ENCODE data around the gene YES1. TPM values are rescaled to one million over a fixed set of nuclear protein-coding genes. Genes with fewer than 3 reads are reported as not detected.

YES1 gene
- total RNA-seq, 2 donors from 2014 or later, result 15.3 to 22.5 TPM

GRCh38 chr18:723541-724080 lies 88.4 kb downstream of the YES1 start:
- H3K27ac Mint-ChIP-seq, result peak overlapping the region; percentile 31
- H3K9me3 Mint-ChIP-seq, result no peaks in the 10 kb centered on the region
- DNase-seq (no peak), ATAC-seq (replicated peaks in 1 of 2) (no peak)
- H3K4me1 Mint-ChIP-seq (ENCODE audit: low read depth), result peaks cover 8% of the 10 kb centered on the region
- H3K27me3 Mint-ChIP-seq (ENCODE audit: low read depth), result no peaks in the 10 kb centered on the region
- no peak overlapping the region for H3K4me3 Mint-ChIP-seq
- H3K36me3 Mint-ChIP-seq (ENCODE audit: insufficient read depth in 2 of 2), result peaks cover 2% of the 10 kb centered on the region in 2 donors

GRCh38 chr18:717003-717402 lies 95.0 kb downstream of the YES1 start:
- no peaks in the 10 kb centered on the region for H3K27me3 Mint-ChIP-seq (ENCODE audit: low read depth)
- DNase-seq (no peak), ATAC-seq (replicated peaks in 1 of 2) (no peak)
- peak overlapping the region; percentile 88 for H3K27ac Mint-ChIP-seq
- H3K4me3 Mint-ChIP-seq, result no peak overlapping the region
- no peaks in the 10 kb centered on the region for H3K36me3 Mint-ChIP-seq (ENCODE audit: insufficient read depth in 2 of 2)
- peaks cover 13% of the 10 kb centered on the region for H3K4me1 Mint-ChIP-seq (ENCODE audit: low read depth)
- peaks cover 0 to 2% of the 10 kb centered on the region in 2 donors for H3K9me3 Mint-ChIP-seq

- peaks cover 24% of the 10 kb centered on the region for H3K4me1 Mint-ChIP-seq (ENCODE audit: low read depth)
- H3K9me3 Mint-ChIP-seq, result peaks cover 0 to 2% of the 10 kb centered on the region in 2 donors
- DNase-seq (no peak), ATAC-seq (replicated peaks in 1 of 2) (peak in 1 of 2 donors; percentile 22)
- peaks cover 5 to 6% of the 10 kb centered on the region in 2 donors for H3K36me3 Mint-ChIP-seq (ENCODE audit: insufficient read depth in 2 of 2)
- H3K27ac Mint-ChIP-seq, result peak overlapping the region; percentile 88
- H3K27me3 Mint-ChIP-seq (ENCODE audit: low read depth), result no peaks in the 10 kb centered on the region
- H3K4me3 Mint-ChIP-seq, result peak overlapping the region in 1 of 2 donors; percentile 52
These were observed 96.4 kb downstream of the YES1 start for GRCh38 chr18:715626-716025.

GRCh38 chr18:713135-713490 lies 98.9 kb downstream of the YES1 start:
- Mint-ChIP-seq H3K27me3 (ENCODE audit: low read depth) (no peaks in the 10 kb centered on the region), H3K4me3 (peak overlapping the region; percentile 58 to 68), H3K4me1 (ENCODE audit: low read depth) (peaks cover 49% of the 10 kb centered on the region), H3K36me3 (ENCODE audit: insufficient read depth in 2 of 2) (peaks cover 12 to 15% of the 10 kb centered on the region in 2 donors), H3K9me3 (peaks cover 0 to 2% of the 10 kb centered on the region in 2 donors), H3K27ac (no peak overlapping the region)
- no peak for DNase-seq
- ATAC-seq (replicated peaks in 1 of 2), result no peak

- peak within 1 kb of the TSS; percentile 95 to 99 for H3K4me3 Mint-ChIP-seq
- H3K27me3 Mint-ChIP-seq (ENCODE audit: low read depth), result no peaks in the 10 kb centered on the region
- ATAC-seq (replicated peaks in 1 of 2) (peak; percentile 89 to 90), DNase-seq (peak; percentile 86 to 90)
- peaks cover 0 to 2% of the 10 kb centered on the region in 2 donors for H3K9me3 Mint-ChIP-seq
- H3K36me3 Mint-ChIP-seq (ENCODE audit: insufficient read depth in 2 of 2), result peaks cover 12 to 15% of the 10 kb centered on the region in 2 donors
- H3K4me1 Mint-ChIP-seq (ENCODE audit: low read depth), result peaks cover 51% of the 10 kb centered on the region
- peak within 1 kb of the TSS; percentile 98 for H3K27ac Mint-ChIP-seq
These were observed 99.5 kb downstream of the YES1 start, which contains the start of gene ENOSF1 for GRCh38 chr18:712401-713134. Gene ENOSF1 (minus strand): TSS chr18:712630. CDS start chr18:712587, 43 bp downstream.

GRCh38 chr18:711657-712400 lies 100.2 kb downstream of the YES1 start:
- Mint-ChIP-seq H3K9me3 (peaks cover 0 to 2% of the 10 kb centered on the region in 2 donors), H3K36me3 (ENCODE audit: insufficient read depth in 2 of 2) (peaks cover 12 to 15% of the 10 kb centered on the region in 2 donors), H3K4me1 (ENCODE audit: low read depth) (peaks cover 51% of the 10 kb centered on the region), H3K4me3 (peak overlapping the region; percentile 95 to 99), H3K27me3 (ENCODE audit: low read depth) (no peaks in the 10 kb centered on the region), H3K27ac (peak overlapping the region; percentile 98)
- ATAC-seq (replicated peaks in 1 of 2) (peak; percentile 56 to 61), DNase-seq (peak; percentile 75 to 77)

- no peak for ATAC-seq (replicated peaks in 1 of 2)
- peak overlapping the region; percentile 98 for H3K27ac Mint-ChIP-seq
- no peaks in the 10 kb centered on the region for H3K27me3 Mint-ChIP-seq (ENCODE audit: low read depth)
- H3K4me3 Mint-ChIP-seq, result peak overlapping the region; percentile 95 to 99
- DNase-seq, result no peak
- peaks cover 12 to 18% of the 10 kb centered on the region in 2 donors for H3K36me3 Mint-ChIP-seq (ENCODE audit: insufficient read depth in 2 of 2)
- peaks cover 54% of the 10 kb centered on the region for H3K4me1 Mint-ChIP-seq (ENCODE audit: low read depth)
- H3K9me3 Mint-ChIP-seq, result peaks cover 0 to 2% of the 10 kb centered on the region in 2 donors
These were observed 100.8 kb downstream of the YES1 start for GRCh38 chr18:711310-711656.

- peak overlapping the region; percentile 95 to 99 for H3K4me3 Mint-ChIP-seq
- H3K9me3 Mint-ChIP-seq, result no peaks in the 10 kb centered on the region
- peaks cover 51% of the 10 kb centered on the region for H3K4me1 Mint-ChIP-seq (ENCODE audit: low read depth)
- DNase-seq (no peak), ATAC-seq (replicated peaks in 1 of 2) (no peak)
- peak overlapping the region; percentile 98 for H3K27ac Mint-ChIP-seq
- H3K36me3 Mint-ChIP-seq (ENCODE audit: insufficient read depth in 2 of 2), result peaks cover 12 to 18% of the 10 kb centered on the region in 2 donors
- H3K27me3 Mint-ChIP-seq (ENCODE audit: low read depth), result no peaks in the 10 kb centered on the region
These were observed 101.4 kb downstream of the YES1 start for GRCh38 chr18:710418-711300.

GRCh38 chr18:709771-710170 lies 102.3 kb downstream of the YES1 start:
- Mint-ChIP-seq H3K4me3 (no peak overlapping the region), H3K27ac (no peak overlapping the region), H3K9me3 (no peaks in the 10 kb centered on the region), H3K27me3 (ENCODE audit: low read depth) (no peaks in the 10 kb centered on the region), H3K4me1 (ENCODE audit: low read depth) (peaks cover 47% of the 10 kb centered on the region), H3K36me3 (ENCODE audit: insufficient read depth in 2 of 2) (peaks cover 14 to 27% of the 10 kb centered on the region in 2 donors)
- DNase-seq (no peak), ATAC-seq (replicated peaks in 1 of 2) (no peak)

- DNase-seq (no peak), ATAC-seq (replicated peaks in 1 of 2) (no peak)
- peaks cover 14 to 34% of the 10 kb centered on the region in 2 donors for H3K36me3 Mint-ChIP-seq (ENCODE audit: insufficient read depth in 2 of 2)
- no peaks in the 10 kb centered on the region for H3K27me3 Mint-ChIP-seq (ENCODE audit: low read depth)
- H3K27ac Mint-ChIP-seq, result no peak overlapping the region
- H3K4me3 Mint-ChIP-seq, result no peak overlapping the region
- H3K9me3 Mint-ChIP-seq, result no peaks in the 10 kb centered on the region
- H3K4me1 Mint-ChIP-seq (ENCODE audit: low read depth), result peaks cover 62% of the 10 kb centered on the region
These were observed 103.9 kb downstream of the YES1 start for GRCh38 chr18:708096-708495.

- no peak for DNase-seq
- Mint-ChIP-seq H3K9me3 (no peaks in the 10 kb centered on the region), H3K4me3 (no peak overlapping the region), H3K27me3 (ENCODE audit: low read depth) (no peaks in the 10 kb centered on the region), H3K27ac (no peak overlapping the region), H3K36me3 (ENCODE audit: insufficient read depth in 2 of 2) (peaks cover 14 to 32% of the 10 kb centered on the region in 2 donors), H3K4me1 (ENCODE audit: low read depth) (peaks cover 65% of the 10 kb centered on the region)
- ATAC-seq (replicated peaks in 1 of 2), result no peak
These were observed 105.6 kb downstream of the YES1 start for GRCh38 chr18:706405-706804.

GRCh38 chr18:703213-703967 lies 108.7 kb downstream of the YES1 start:
- peak overlapping the region; percentile 4 to 7 for H3K4me3 Mint-ChIP-seq
- ATAC-seq (replicated peaks in 1 of 2) (peak; percentile 13 to 25), DNase-seq (no peak)
- H3K4me1 Mint-ChIP-seq (ENCODE audit: low read depth), result peaks cover 35% of the 10 kb centered on the region
- H3K36me3 Mint-ChIP-seq (ENCODE audit: insufficient read depth in 2 of 2), result peaks cover 5 to 21% of the 10 kb centered on the region in 2 donors
- H3K9me3 Mint-ChIP-seq, result no peaks in the 10 kb centered on the region
- H3K27me3 Mint-ChIP-seq (ENCODE audit: low read depth), result no peaks in the 10 kb centered on the region
- peak overlapping the region; percentile 64 for H3K27ac Mint-ChIP-seq
